Endothelial cell of umbilical vein (primary cell): ENCODE data around the gene SEC62. TPM values are rescaled to one million over a fixed set of nuclear protein-coding genes. Genes with fewer than 3 reads are reported as not detected.

ENCODE experiments used
- BruUV-seq: library from RNA; stranded (reverse); fragments of 400-500 nt; replicated peaks from 2 replicates; lab custom pipeline; 2021; lab: Mats Ljungman, UMichigan
- CTCF ChIA-PET: fragments of 300-600, 350-600 bp; sonication (Branson Sonifier 250); formaldehyde crosslinking; loops from one replicate; lab custom pipeline; 2021; ENCODE audit warnings: antibody characterized with exemption, inconsistent platforms; lab: Charles Lee
- POLR2A ChIA-PET: fragments of 300-600, 350-600 bp; sonication (Branson Sonifier 250); formaldehyde crosslinking; loops from one replicate; lab custom pipeline; 2021; ENCODE audit warnings: antibody characterized with exemption, inconsistent platforms; lab: Charles Lee
- DNase-seq: peaks from one replicate; pipeline ENCODE4 v3.0.0-alpha.2; 2011; ENCODE audit warnings: low read depth, low spot score
- FAIRE-seq: peaks from 2 replicates; lab custom pipeline; 2011; peaks lifted over from hg19 to GRCh38; lab: Jason Lieb, UNC
- H2AFZ ChIP-seq: 2 replicates; pipeline ENCODE4 v1.6.0; 2012; ENCODE audit warnings: low read depth, low read length, control low read depth, inconsistent platforms
- H3K27ac ChIP-seq: 2 replicates; pipeline ENCODE4 v1.5.1; 2011; ENCODE audit warnings: low read depth, mild to moderate bottlenecking, control low read depth, low read length, moderate library complexity; ENCODE audit not compliant: insufficient read depth
- H3K27me3 ChIP-seq, 2 experiments: 2 replicates each; pipeline versions ENCODE4 v1.6.0 to v1.6.1; 2011; ENCODE audit warnings: low read length in 2 of 2, mixed read lengths in 1 of 2; ENCODE audit not compliant: control insufficient read depth in 2 of 2, insufficient read depth in 2 of 2
- H3K36me3 ChIP-seq, 2 experiments: 2 replicates in 1 of 2; 3 replicates in 1 of 2; pipeline ENCODE4 v1.5.1; 2011; ENCODE audit warnings: low read length in 2 of 2, mild to moderate bottlenecking in 1 of 2, moderate library complexity in 1 of 2; ENCODE audit not compliant: control insufficient read depth in 2 of 2, insufficient read depth in 2 of 2; ENCODE audit errors: extremely low read depth in 1 of 2
- H3K4me1 ChIP-seq: 3 replicates; pipeline ENCODE4 v1.5.1; 2011; ENCODE audit warnings: mild to moderate bottlenecking, low read length; ENCODE audit not compliant: control insufficient read depth, insufficient read depth; ENCODE audit errors: extremely low read depth
- H3K4me2 ChIP-seq: 2 replicates; pipeline ENCODE4 v1.6.1; 2011; ENCODE audit warnings: low read length, control low read depth, mixed read lengths; ENCODE audit not compliant: insufficient read depth
- H3K4me3 ChIP-seq, 3 experiments: fragments of 200-600 bp in 1 of 3; sonication (generic), shearing (Covaris generic) in 1 of 3; replicated peaks in 1 of 3; 2 replicates each; pipeline ENCODE4 v1.5.1; 2011 to 2016; ENCODE audit warnings: control low read depth in 3 of 3, low read length in 3 of 3, mild to moderate bottlenecking in 2 of 3, inconsistent platforms in 1 of 3, low read depth in 1 of 3, moderate library complexity in 1 of 3; ENCODE audit not compliant: insufficient read depth in 1 of 3
- H3K79me2 ChIP-seq: 2 replicates; pipeline ENCODE4 v1.6.0; 2012; ENCODE audit warnings: low read length, inconsistent platforms; ENCODE audit not compliant: control insufficient read depth, insufficient read depth
- H3K9ac ChIP-seq: replicated peaks from 2 replicates; pipeline ENCODE3; 2011; ENCODE audit warnings: low read length, control low read depth; ENCODE audit not compliant: insufficient read depth; ENCODE audit errors: extremely low read depth
- H3K9me1 ChIP-seq: replicated peaks from 3 replicates; pipeline ENCODE4 v1.6.0; 2011; ENCODE audit warnings: mild to moderate bottlenecking, low read length; ENCODE audit not compliant: control insufficient read depth, insufficient read depth; ENCODE audit errors: extremely low read depth
- H3K9me3 ChIP-seq: replicated peaks from 2 replicates; pipeline ENCODE4 v1.5.1; 2012; ENCODE audit warnings: low read length, inconsistent platforms; ENCODE audit not compliant: control insufficient read depth, insufficient read depth
- H4K20me1 ChIP-seq: replicated peaks from 2 replicates; pipeline ENCODE3; 2011; ENCODE audit warnings: mild to moderate bottlenecking, low read length; ENCODE audit not compliant: control insufficient read depth, insufficient read depth; ENCODE audit errors: extremely low read depth
- EZH2 ChIP-seq: IDR thresholded peaks from 2 replicates; pipeline ENCODE4 v1.6.1; 2012; ENCODE audit warnings: borderline replicate concordance, low read depth, mild to moderate bottlenecking, moderate library complexity, low read length, inconsistent platforms; ENCODE audit not compliant: severe bottlenecking
- GATA2 ChIP-seq: IDR thresholded peaks from 2 replicates; pipeline ENCODE4 v1.7.0; 2011; ENCODE audit warnings: low read depth, mild to moderate bottlenecking, moderate library complexity, mixed read lengths, low read length; ENCODE audit not compliant: insufficient read length, insufficient read depth
- JUN ChIP-seq: IDR thresholded peaks from 2 replicates; pipeline ENCODE4 v1.6.1; 2011; ENCODE audit warnings: borderline replicate concordance, low read depth; ENCODE audit not compliant: insufficient read length, insufficient read depth
- MAX ChIP-seq: IDR thresholded peaks from 2 replicates; pipeline ENCODE4 v1.6.1; 2011; ENCODE audit not compliant: insufficient read depth, insufficient read length
- MYC ChIP-seq: IDR thresholded peaks from one replicate; pipeline ENCODE4 v1.6.1; 2011; ENCODE audit warnings: mild to moderate bottlenecking, low read depth, low read length
- POLR2A ChIP-seq: IDR thresholded peaks from 2 replicates; pipeline ENCODE4 v1.6.1; 2012; ENCODE audit warnings: low read depth, mild to moderate bottlenecking, control low read depth, low read length
- POLR2AphosphoS5 ChIP-seq: IDR thresholded peaks from 2 replicates; pipeline ENCODE4 v1.6.1; 2012; ENCODE audit warnings: low read depth, mild to moderate bottlenecking, control low read depth, low read length, moderate library complexity; ENCODE audit not compliant: insufficient read depth
- dilution Hi-C: fragments of 300-500 bp; cut with MboI; formaldehyde crosslinking; loops from one replicate; pipeline ENCODE4 v1.15.0; 2019; ENCODE audit warnings: low sequenced_read_pairs; ENCODE audit not compliant: extremely low pct_ligation_motif_present
- intact Hi-C: fragments of 100-400 bp; cut with micrococcal nuclease; formaldehyde crosslinking; loops from one replicate; pipeline ENCODE4 v1.10.0; 2022
- polyA plus RNA-seq, 4 experiments: library from polyadenylated mRNA; depleted of rRNA in 3 of 4; stranded (reverse) in 3 of 4; unstranded in 1 of 4; fragments of >200 nt; gene quantifications; 2 replicates each; pipeline versions ENCODE4 v1.2.1 to v1.2.3, GENCODE V29; 2011 to 2012; ENCODE audit warnings: missing spikeins in 1 of 4
- total RNA-seq: library from RNA; stranded (reverse); gene quantifications from 2 replicates; pipeline ENCODE4 v1.2.3, GENCODE V29; 2021

The SEC62 gene
- total and polyA plus RNA-seq, 2 donors (not counting 3 experiments of a cell fraction or from before 2014, with no cell fraction given) = 90.7 to 90.8 TPM

- Histone ChIP-seq H3K4me1 (peaks cover 24% of the 10 kb centered on the region), H2AFZ (no peak overlapping the region), H3K9me1 (no peaks in the 10 kb centered on the region), H3K9me3 (no peaks in the 10 kb centered on the region), H3K27me3 (no peaks in the 10 kb centered on the region), H3K4me3 (no peak overlapping the region), H3K36me3 (peaks cover 0 to 3% of the 10 kb centered on the region in 2 experiments), H3K27ac (no peak overlapping the region), H4K20me1 (no peaks in the 10 kb centered on the region), H3K4me2 (no peak overlapping the region), H3K79me2 (no peaks in the 10 kb centered on the region), H3K9ac (no peak overlapping the region)
- POLR2A ChIA-PET = no interaction called here
- TF ChIP-seq MYC (no peak), POLR2AphosphoS5 (no peak), MAX (no peak), POLR2A (no peak), JUN (no peak), EZH2 (no peak), GATA2 (no peak)
- CTCF ChIA-PET = interaction anchor here (0.8 kb wide), 1 partner anchor 12 kb away, joined by 3 read pairs; no protein-coding TSS in a partner anchor
- BruUV-seq = no TSS peak
- no peak for DNase-seq
- dilution Hi-C loops (no loop called here), intact Hi-C loops (no loop called here)
- FAIRE-seq = no peak
These were observed 33.4 kb downstream of the SEC62 start for GRCh38 chr3:170000051-170000450.

- intact Hi-C loops (no loop called here), dilution Hi-C loops (no loop called here)
- no peaks in the 10 kb centered on the region for H4K20me1 ChIP-seq
- H3K36me3 ChIP-seq = no peaks in the 10 kb centered on the region
- H3K4me3 ChIP-seq = no peak overlapping the region
- DNase-seq (peak; percentile 20), FAIRE-seq (peak; percentile 53)
- no peak overlapping the region for H3K27ac ChIP-seq
- H2AFZ ChIP-seq = peak overlapping the region; percentile 64
- no peak overlapping the region for H3K9ac ChIP-seq
- no peaks in the 10 kb centered on the region for H3K9me3 ChIP-seq
- H3K4me1 ChIP-seq = peaks cover 24% of the 10 kb centered on the region
- no peak overlapping the region for H3K4me2 ChIP-seq
- ChIA-PET CTCF (interaction anchor here (0.9 kb wide), 1 partner anchor 111 kb away, joined by 3 read pairs; no protein-coding TSS in a partner anchor), POLR2A (interaction anchor here (0.6 kb wide), 1 partner anchor 12 kb away, joined by 3 read pairs; no protein-coding TSS in a partner anchor)
- H3K9me1 ChIP-seq = no peaks in the 10 kb centered on the region
- no peaks in the 10 kb centered on the region for H3K79me2 ChIP-seq
- TF ChIP-seq POLR2A = no peak
- no peak for TF ChIP-seq JUN
- no peaks in the 10 kb centered on the region for H3K27me3 ChIP-seq
- no TSS peak for BruUV-seq
These were observed 35.6 kb downstream of the SEC62 start for GRCh38 chr3:170002231-170002630.
